ENCODE measurements around the gene CCM2. TPM values are rescaled to one million over a fixed set of nuclear protein-coding genes. Genes with fewer than 3 reads are reported as not detected.

Gene CCM2
- total RNA-seq, 3 donors from 2014 or later (not counting 1 experiment from before 2014, with no cell fraction given): 66.2 to 104 (median 97.5) TPM

DNA sequence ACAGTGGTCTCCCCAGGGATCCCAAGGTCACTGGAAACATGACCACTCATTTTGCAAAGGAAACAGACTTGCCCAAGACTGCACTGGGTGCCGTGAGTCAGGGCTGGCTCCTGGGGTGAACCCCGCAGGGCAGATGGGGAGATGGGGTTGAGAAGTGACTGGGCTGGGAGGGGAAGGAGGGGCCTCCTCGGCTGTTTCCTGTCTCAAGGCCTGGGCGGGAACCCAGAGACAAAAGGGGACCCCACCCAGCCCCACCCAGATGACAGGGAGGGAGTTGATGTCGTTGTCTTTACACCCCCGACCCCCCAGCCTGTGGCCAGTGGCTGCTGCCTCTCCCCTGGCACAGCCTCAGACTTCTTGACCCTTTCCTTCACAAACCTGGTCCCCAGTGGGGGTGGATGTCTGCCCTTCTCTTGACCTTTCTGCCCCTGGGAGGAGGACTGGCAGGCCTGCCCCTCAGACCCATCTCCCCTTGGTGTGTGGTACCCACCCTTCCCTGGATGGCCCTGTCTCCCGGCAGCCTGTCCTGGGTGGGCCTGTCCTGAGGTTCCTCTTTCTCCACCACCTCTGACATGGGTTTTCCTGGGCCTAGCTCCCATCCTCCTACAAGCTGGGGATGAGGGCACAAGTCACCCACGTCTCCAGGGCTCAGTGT, 22.6 kb upstream of the CCM2 start:
- Mint-ChIP-seq H3K27ac (peak overlapping the region; percentile 95 to 99), H3K4me3 (peak overlapping the region; percentile 97), H3K4me1 (peaks cover 51 to 71% of the 10 kb centered on the region in 2 donors), H3K27me3 (ENCODE audit: low read depth in 2 of 2) (no peaks in the 10 kb centered on the region), H3K9me3 (no peaks in the 10 kb centered on the region), H3K36me3 (no peaks in the 10 kb centered on the region)
- Histone ChIP-seq H3K9me3 (ENCODE audit: control insufficient read depth, insufficient read depth, low read length) (no peaks in the 10 kb centered on the region), H3K4me3 (ENCODE audit: low read length) (peak overlapping the region; percentile 93), H3K27ac (ENCODE audit: low read length) (peak overlapping the region; percentile 96), H3K4me1 (ENCODE audit: control insufficient read depth, insufficient read depth, low read length) (peaks cover 84% of the 10 kb centered on the region), H3K36me3 (ENCODE audit: control insufficient read depth, insufficient read depth, low read length) (peaks cover 53% of the 10 kb centered on the region), H3K27me3 (ENCODE audit: control insufficient read depth, insufficient read depth, low read length) (no peaks in the 10 kb centered on the region)
- TF ChIP-seq, protein P1, sequence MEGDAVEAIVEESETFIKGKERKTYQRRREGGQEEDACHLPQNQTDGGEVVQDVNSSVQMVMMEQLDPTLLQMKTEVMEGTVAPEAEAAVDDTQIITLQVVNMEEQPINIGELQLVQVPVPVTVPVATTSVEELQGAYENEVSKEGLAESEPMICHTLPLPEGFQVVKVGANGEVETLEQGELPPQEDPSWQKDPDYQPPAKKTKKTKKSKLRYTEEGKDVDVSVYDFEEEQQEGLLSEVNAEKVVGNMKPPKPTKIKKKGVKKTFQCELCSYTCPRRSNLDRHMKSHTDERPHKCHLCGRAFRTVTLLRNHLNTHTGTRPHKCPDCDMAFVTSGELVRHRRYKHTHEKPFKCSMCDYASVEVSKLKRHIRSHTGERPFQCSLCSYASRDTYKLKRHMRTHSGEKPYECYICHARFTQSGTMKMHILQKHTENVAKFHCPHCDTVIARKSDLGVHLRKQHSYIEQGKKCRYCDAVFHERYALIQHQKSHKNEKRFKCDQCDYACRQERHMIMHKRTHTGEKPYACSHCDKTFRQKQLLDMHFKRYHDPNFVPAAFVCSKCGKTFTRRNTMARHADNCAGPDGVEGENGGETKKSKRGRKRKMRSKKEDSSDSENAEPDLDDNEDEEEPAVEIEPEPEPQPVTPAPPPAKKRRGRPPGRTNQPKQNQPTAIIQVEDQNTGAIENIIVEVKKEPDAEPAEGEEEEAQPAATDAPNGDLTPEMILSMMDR (IDR thresholded peaks at IDR 0.05): no peak
- WGBS (ENCODE audit: insufficient coverage): 0% methylated on average over 4 of the region's 8 CpGs
- peak; percentile 64 to 82 for DNase-seq
- intact Hi-C loops (cut with micrococcal nuclease): loop anchor here (1.0 to 5.0 kb wide), 3 partner anchors 9 to 345 kb away; partner anchors contain the start of gene H2AZ2
- ATAC-seq: peak; percentile 50 to 68 (median 57)

DNA sequence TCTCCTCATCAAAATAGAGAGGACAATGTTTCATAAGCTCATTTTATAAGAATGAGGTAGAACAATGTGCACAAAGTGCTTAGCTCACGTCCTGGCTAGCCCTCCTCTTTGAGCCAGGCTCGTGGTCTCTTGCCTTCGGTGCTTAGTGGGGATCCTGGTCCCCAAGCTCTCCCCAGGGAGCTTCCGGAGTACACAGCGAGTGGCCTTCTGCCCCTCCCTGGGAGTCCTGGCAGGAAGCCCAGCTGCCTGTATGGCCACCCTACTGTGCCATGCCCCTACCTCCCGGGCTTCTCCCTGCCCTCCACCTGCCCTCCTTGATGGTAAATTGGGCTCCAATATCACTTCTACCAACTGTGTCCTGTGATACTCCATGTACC, 22.1 kb upstream of the CCM2 start:
- no peaks in the 10 kb centered on the region for H3K9me3 ChIP-seq (ENCODE audit: control insufficient read depth, insufficient read depth, low read length)
- no peak for ATAC-seq
- Mint-ChIP-seq H3K36me3 (no peaks in the 10 kb centered on the region), H3K27me3 (ENCODE audit: low read depth in 2 of 2) (no peaks in the 10 kb centered on the region), H3K9me3 (no peaks in the 10 kb centered on the region), H3K4me3 (peak overlapping the region; percentile 97), H3K27ac (peak overlapping the region; percentile 95 to 99), H3K4me1 (peaks cover 47 to 67% of the 10 kb centered on the region in 2 donors)
- no peaks in the 10 kb centered on the region for H3K27me3 ChIP-seq (ENCODE audit: control insufficient read depth, insufficient read depth, low read length)
- H3K4me3 ChIP-seq (ENCODE audit: low read length): peak overlapping the region; percentile 93
- H3K36me3 ChIP-seq (ENCODE audit: control insufficient read depth, insufficient read depth, low read length): peaks cover 53% of the 10 kb centered on the region
- intact Hi-C loops (cut with micrococcal nuclease): loop anchor here (1.0 to 5.0 kb wide), 5 partner anchors 8 to 346 kb away; partner anchors contain the start of genes CCM2 and H2AZ2
- DNase-seq: peak in 1 of 2 donors; percentile 48
- TF ChIP-seq, protein P1 (IDR thresholded peaks at IDR 0.05): no peak
- H3K27ac ChIP-seq (ENCODE audit: low read length): peak overlapping the region; percentile 96
- 2% methylated on average over 6 of the region's 6 CpGs for WGBS (ENCODE audit: insufficient coverage)
- H3K4me1 ChIP-seq (ENCODE audit: control insufficient read depth, insufficient read depth, low read length): peaks cover 84% of the 10 kb centered on the region

DNA sequence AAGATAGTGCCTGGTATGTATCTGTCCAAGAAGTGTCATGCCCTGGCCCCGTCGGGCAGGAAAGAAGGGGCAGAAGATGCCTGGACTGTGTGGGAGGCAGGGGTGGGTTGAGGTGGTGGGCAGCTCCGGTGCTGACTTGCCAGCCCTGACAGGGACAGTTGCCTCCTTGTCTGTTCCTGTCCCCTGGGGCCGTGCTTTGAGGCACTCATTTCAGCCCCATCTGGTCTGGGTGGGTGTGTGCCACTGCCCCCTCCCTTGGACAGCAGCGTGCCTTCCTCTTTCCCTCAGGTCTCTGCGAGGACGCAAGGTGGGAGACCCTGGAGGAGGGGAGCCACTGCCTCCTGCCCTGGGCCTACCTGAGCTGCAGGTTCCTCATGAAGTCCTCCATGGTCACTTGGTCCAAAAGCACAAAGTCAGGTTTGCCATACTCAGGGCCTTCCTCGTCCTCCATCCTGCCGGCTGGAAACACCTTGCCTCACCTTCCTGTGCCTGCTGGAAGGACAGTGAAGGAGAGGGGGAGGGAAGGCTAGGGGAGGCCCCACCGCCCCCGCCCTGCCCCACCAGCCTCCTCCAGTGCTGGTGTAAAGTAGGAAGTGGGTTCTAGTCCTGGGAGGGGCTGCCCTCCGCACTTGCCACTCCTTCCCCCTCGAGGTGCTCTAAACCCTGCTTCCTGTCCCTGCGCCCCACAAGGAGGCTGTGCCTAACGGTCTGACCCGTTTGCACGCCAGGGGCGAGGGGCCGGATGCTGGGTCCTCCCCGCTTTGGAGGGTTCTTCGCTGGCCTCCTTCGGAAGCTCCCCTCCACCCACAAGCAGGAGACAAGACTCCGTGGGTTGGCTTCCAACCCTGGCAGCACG, 21.3 kb upstream of the CCM2 start, which contains the start of gene MYO1G:
Gene MYO1G (minus strand): TSS at position 505 of the 856 bp plus-strand sequence. CDS start 54 bp downstream, at position 451.
- H3K4me1 Mint-ChIP-seq: peaks cover 52 to 67% of the 10 kb centered on the region in 2 donors
- peak within 1 kb of the TSS; percentile 96 for H3K27ac ChIP-seq (ENCODE audit: low read length)
- no peaks in the 10 kb centered on the region for H3K27me3 ChIP-seq (ENCODE audit: control insufficient read depth, insufficient read depth, low read length)
- under 1% methylated on average over 22 of the region's 24 CpGs for WGBS (ENCODE audit: insufficient coverage)
- peak; percentile 73 to 89 (median 86) for ATAC-seq
- peak within 1 kb of the TSS; percentile 95 to 99 for H3K27ac Mint-ChIP-seq
- H3K9me3 ChIP-seq (ENCODE audit: control insufficient read depth, insufficient read depth, low read length): no peaks in the 10 kb centered on the region
- intact Hi-C loops (cut with micrococcal nuclease): loop anchor here (2.0 to 5.0 kb wide), 4 partner anchors 22 to 346 kb away; partner anchors contain the start of genes CCM2 and H2AZ2
- no peaks in the 10 kb centered on the region for H3K27me3 Mint-ChIP-seq (ENCODE audit: low read depth in 2 of 2)
- peaks cover 79% of the 10 kb centered on the region for H3K4me1 ChIP-seq (ENCODE audit: control insufficient read depth, insufficient read depth, low read length)
- DNase-seq: peak; percentile 74 to 95
- H3K4me3 ChIP-seq (ENCODE audit: low read length): peak within 1 kb of the TSS; percentile 93
- peak within 1 kb of the TSS; percentile 97 for H3K4me3 Mint-ChIP-seq
- H3K9me3 Mint-ChIP-seq: no peaks in the 10 kb centered on the region
- H3K36me3 Mint-ChIP-seq: no peaks in the 10 kb centered on the region
- peaks cover 53% of the 10 kb centered on the region for H3K36me3 ChIP-seq (ENCODE audit: control insufficient read depth, insufficient read depth, low read length)
- TF ChIP-seq, protein P1 (IDR thresholded peaks at IDR 0.05): no peak
